GM21390 (cell line): ENCODE data around the gene FBXW7.
A peak's percentile ranks its signal among the peaks of the same experiment; 100 is the strongest.

Source experiments
- ATAC-seq: cut with Tn5 transposase; IDR thresholded peaks from one replicate; pipeline ENCODE4 v1.9.1; 2021; ENCODE audit not compliant: unreplicated experiment

FBXW7 gene

GRCh38 chr4:152380185-152380584 is 155.7 kb downstream of the FBXW7 start:
- no peak for ATAC-seq

- ATAC-seq = no peak
These were observed 161.1 kb downstream of the FBXW7 start for GRCh38 chr4:152374606-152375285.

- no peak for ATAC-seq
These were observed 161.7 kb downstream of the FBXW7 start for GRCh38 chr4:152374153-152374552.

GRCh38 chr4:152372444-152372843 is 163.4 kb downstream of the FBXW7 start:
- ATAC-seq = no peak

GRCh38 chr4:152369902-152370295 is 166.0 kb downstream of the FBXW7 start:
- ATAC-seq = no peak

- no peak for ATAC-seq
These were observed 166.5 kb downstream of the FBXW7 start for GRCh38 chr4:152369203-152369901.

GRCh38 chr4:152368001-152368400 is 167.9 kb downstream of the FBXW7 start:
- ATAC-seq = no peak

- peak; percentile 59 for ATAC-seq
These were observed 171.0 kb downstream of the FBXW7 start for GRCh38 chr4:152364883-152365282.

GRCh38 chr4:152364383-152364782 is 171.5 kb downstream of the FBXW7 start:
- ATAC-seq = no peak

GRCh38 chr4:152363904-152364303 is 172.0 kb downstream of the FBXW7 start:
- ATAC-seq = no peak

- no peak for ATAC-seq
These were observed 172.8 kb downstream of the FBXW7 start for GRCh38 chr4:152363086-152363485.

- ATAC-seq = peak; percentile 35
These were observed 175.9 kb downstream of the FBXW7 start for GRCh38 chr4:152360045-152360410.

- ATAC-seq = peak; percentile 72
These were observed 176.5 kb downstream of the FBXW7 start for GRCh38 chr4:152359208-152360044.

GRCh38 chr4:152357206-152357605 is 178.7 kb downstream of the FBXW7 start:
- no peak for ATAC-seq

GRCh38 chr4:152356428-152357034 is 179.4 kb downstream of the FBXW7 start:
- no peak for ATAC-seq

- peak; percentile 79 for ATAC-seq
These were observed 183.2 kb downstream of the FBXW7 start for GRCh38 chr4:152352622-152353116.

- ATAC-seq = peak; percentile 15
These were observed 183.7 kb downstream of the FBXW7 start for GRCh38 chr4:152352215-152352614.

GRCh38 chr4:152351080-152351479 is 184.8 kb downstream of the FBXW7 start:
- no peak for ATAC-seq

- no peak for ATAC-seq
These were observed 187.2 kb downstream of the FBXW7 start for GRCh38 chr4:152348670-152349069.

GRCh38 chr4:152346979-152347378 is 188.9 kb downstream of the FBXW7 start:
- no peak for ATAC-seq

- ATAC-seq = no peak
These were observed 189.4 kb downstream of the FBXW7 start for GRCh38 chr4:152346526-152346925.
